Parathyroid adenoma (tissue), 2 donors: ENCODE data around the gene PPP2R5A.
A peak's percentile ranks its signal among the peaks of the same experiment; 100 is the strongest.
"Not testable (repeated sequence)": the region's sequence is repeated elsewhere in the genome, so short reads cannot be mapped to it uniquely, and the experiment has no call there.

Source experiments
- H2AFZ ChIP-seq: fragments of 300-600 bp; sonication (generic); one replicate; pipeline ENCODE4 v1.7.0; 2017; ENCODE audit warnings: antibody characterized with exemption, mild to moderate bottlenecking
- H3K27ac ChIP-seq: fragments of 300-600 bp; sonication (generic); one replicate; pipeline ENCODE4 v1.7.0; 2017
- H3K27me3 ChIP-seq: fragments of 300-600 bp; sonication (generic); one replicate; pipeline ENCODE4 v1.7.0; 2017; ENCODE audit warnings: low read length; ENCODE audit not compliant: control insufficient read depth, insufficient read depth
- H3K36me3 ChIP-seq: fragments of 300-600 bp; sonication (generic); one replicate; pipeline ENCODE4 v1.7.0; 2017; ENCODE audit warnings: low read length; ENCODE audit not compliant: control insufficient read depth, insufficient read depth
- H3K4me1 ChIP-seq: fragments of 300-600 bp; sonication (generic); one replicate; pipeline ENCODE4 v1.7.0; 2017; ENCODE audit warnings: control low read depth
- H3K4me2 ChIP-seq: fragments of 300-600 bp; sonication (generic); one replicate; pipeline ENCODE4 v1.7.0; 2017; ENCODE audit warnings: low read length
- H3K4me3 ChIP-seq: fragments of 300-600 bp; sonication (generic); one replicate; pipeline ENCODE4 v1.7.0; 2017; ENCODE audit warnings: low read depth, low read length
- H3K79me2 ChIP-seq: fragments of 300-600 bp; sonication (generic); one replicate; pipeline ENCODE4 v1.7.0; 2017; ENCODE audit warnings: control low read depth
- H3K9ac ChIP-seq: fragments of 300-600 bp; sonication (generic); one replicate; pipeline ENCODE4 v1.7.0; 2017; ENCODE audit warnings: mild to moderate bottlenecking
- H3K9me3 ChIP-seq: fragments of 300-600 bp; sonication (generic); one replicate; pipeline ENCODE4 v1.7.0; 2017; ENCODE audit warnings: low read length; ENCODE audit not compliant: control insufficient read depth
- TF ChIP-seq, protein P1 (sequence below): fragments of 300-600 bp; sonication (generic); IDR thresholded peaks from one replicate; pipeline ENCODE4 v1.7.0; 2017; ENCODE audit warnings: antibody characterized with exemption, mild to moderate bottlenecking
- donor health status: primary hyperparathyroidism.

The PPP2R5A gene

GRCh38 chr1:212311836-212312497 lies 26.8 kb downstream of the PPP2R5A start:
- Histone ChIP-seq H3K27ac (no peak overlapping the region), H3K4me1 (peaks cover 5% of the 10 kb centered on the region)
- TF ChIP-seq, protein P1, sequence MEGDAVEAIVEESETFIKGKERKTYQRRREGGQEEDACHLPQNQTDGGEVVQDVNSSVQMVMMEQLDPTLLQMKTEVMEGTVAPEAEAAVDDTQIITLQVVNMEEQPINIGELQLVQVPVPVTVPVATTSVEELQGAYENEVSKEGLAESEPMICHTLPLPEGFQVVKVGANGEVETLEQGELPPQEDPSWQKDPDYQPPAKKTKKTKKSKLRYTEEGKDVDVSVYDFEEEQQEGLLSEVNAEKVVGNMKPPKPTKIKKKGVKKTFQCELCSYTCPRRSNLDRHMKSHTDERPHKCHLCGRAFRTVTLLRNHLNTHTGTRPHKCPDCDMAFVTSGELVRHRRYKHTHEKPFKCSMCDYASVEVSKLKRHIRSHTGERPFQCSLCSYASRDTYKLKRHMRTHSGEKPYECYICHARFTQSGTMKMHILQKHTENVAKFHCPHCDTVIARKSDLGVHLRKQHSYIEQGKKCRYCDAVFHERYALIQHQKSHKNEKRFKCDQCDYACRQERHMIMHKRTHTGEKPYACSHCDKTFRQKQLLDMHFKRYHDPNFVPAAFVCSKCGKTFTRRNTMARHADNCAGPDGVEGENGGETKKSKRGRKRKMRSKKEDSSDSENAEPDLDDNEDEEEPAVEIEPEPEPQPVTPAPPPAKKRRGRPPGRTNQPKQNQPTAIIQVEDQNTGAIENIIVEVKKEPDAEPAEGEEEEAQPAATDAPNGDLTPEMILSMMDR = no peak

DNA sequence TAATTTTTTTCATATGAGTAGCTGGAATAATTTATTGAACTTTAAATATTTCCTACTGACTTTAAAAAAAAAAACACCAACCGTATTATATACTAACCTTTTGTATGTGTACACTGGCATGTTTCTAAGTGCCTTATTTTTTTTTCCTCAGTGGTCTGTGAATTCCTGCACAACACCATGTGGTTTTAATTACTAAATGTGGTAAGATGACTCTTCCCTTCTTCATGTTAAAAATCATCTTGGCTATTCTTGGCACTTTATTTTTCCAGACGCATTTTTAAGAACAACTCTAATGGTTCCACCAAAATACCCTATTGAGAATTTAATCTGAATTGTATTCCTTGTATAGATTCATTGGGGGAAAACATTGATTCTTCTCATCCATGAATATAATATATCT lies 28.4 kb downstream of the PPP2R5A start:
- peaks cover 4% of the 10 kb centered on the region for H3K9me3 ChIP-seq
- H3K27ac ChIP-seq = no peak overlapping the region
- H3K36me3 ChIP-seq = no peaks in the 10 kb centered on the region
- peaks cover 5% of the 10 kb centered on the region for H3K79me2 ChIP-seq
- H3K4me3 ChIP-seq = no peak overlapping the region
- no peak overlapping the region for H3K4me2 ChIP-seq
- peaks cover 5% of the 10 kb centered on the region for H3K4me1 ChIP-seq
- H2AFZ ChIP-seq = no peak overlapping the region
- H3K27me3 ChIP-seq = no peaks in the 10 kb centered on the region
- no peak overlapping the region for H3K9ac ChIP-seq
- TF ChIP-seq, protein P1 = no peak

More at GRCh38 chr1:212311836-212312497, 26.8 kb downstream of the PPP2R5A start:
- H3K4me3 ChIP-seq = no peak overlapping the region
- no peak overlapping the region for H3K9ac ChIP-seq
- H3K79me2 ChIP-seq = peaks cover 5% of the 10 kb centered on the region
- no peaks in the 10 kb centered on the region for H3K36me3 ChIP-seq
- H3K27me3 ChIP-seq = no peaks in the 10 kb centered on the region
- H2AFZ ChIP-seq = no peak overlapping the region
- no peak overlapping the region for H3K4me2 ChIP-seq
- peaks cover 4% of the 10 kb centered on the region for H3K9me3 ChIP-seq

GRCh38 chr1:212315184-212315583 lies 30.0 kb downstream of the PPP2R5A start:
- H3K36me3 ChIP-seq = no peaks in the 10 kb centered on the region
- H3K9me3 ChIP-seq = peaks cover 4% of the 10 kb centered on the region
- H3K4me2 ChIP-seq = no peak overlapping the region
- no peaks in the 10 kb centered on the region for H3K27me3 ChIP-seq
- H3K79me2 ChIP-seq = no peaks in the 10 kb centered on the region
- peaks cover 5% of the 10 kb centered on the region for H3K4me1 ChIP-seq
- no peak overlapping the region for H3K4me3 ChIP-seq
- H2AFZ ChIP-seq = no peak overlapping the region
- no peak overlapping the region for H3K27ac ChIP-seq
- TF ChIP-seq, protein P1 = no peak
- H3K9ac ChIP-seq = no peak overlapping the region

- Histone ChIP-seq H3K27me3 (no peaks in the 10 kb centered on the region), H3K79me2 (no peaks in the 10 kb centered on the region), H3K27ac (no peak overlapping the region), H3K4me1 (peaks cover 5% of the 10 kb centered on the region), H3K4me3 (no peak overlapping the region), H3K9ac (no peak overlapping the region), H3K36me3 (no peaks in the 10 kb centered on the region), H3K9me3 (peaks cover 4% of the 10 kb centered on the region), H3K4me2 (no peak overlapping the region), H2AFZ (no peak overlapping the region)
- TF ChIP-seq, protein P1 = peak; percentile 12
These were observed 30.7 kb downstream of the PPP2R5A start for GRCh38 chr1:212315907-212316306.

- H3K27me3 ChIP-seq = no peaks in the 10 kb centered on the region
These were observed 32.7 kb downstream of the PPP2R5A start for GRCh38 chr1:212317916-212318315.

DNA sequence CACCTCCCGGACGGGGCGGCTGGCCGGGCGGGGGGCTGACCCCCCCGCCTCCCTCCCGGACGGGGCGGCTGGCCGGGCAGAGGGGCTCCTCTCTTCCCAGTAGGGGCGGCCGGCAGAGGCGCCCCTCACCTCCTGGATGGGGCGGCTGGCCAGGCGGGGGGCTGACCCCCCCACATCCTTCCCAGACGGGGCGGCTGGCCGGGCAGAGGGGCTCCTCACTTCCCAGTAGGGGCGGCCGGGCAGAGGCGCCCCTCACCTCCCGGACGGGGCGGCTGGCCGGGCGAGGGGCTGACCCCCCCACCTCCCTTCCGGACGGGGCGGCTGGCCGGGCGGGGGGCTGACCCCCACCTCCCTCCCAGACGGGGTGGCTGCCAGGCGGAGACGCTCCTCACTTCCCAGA lies 35.8 kb downstream of the PPP2R5A start:
- H2AFZ ChIP-seq, H3K79me2 ChIP-seq, H3K9me3 ChIP-seq, H3K27ac ChIP-seq, H3K4me1 ChIP-seq, H3K4me3 ChIP-seq, H3K4me2 ChIP-seq, H3K27me3 ChIP-seq, H3K36me3 ChIP-seq, H3K9ac ChIP-seq: not testable (repeated sequence)

More at GRCh38 chr1:212317916-212318315, 32.7 kb downstream of the PPP2R5A start:
- Histone ChIP-seq H3K4me1 (peaks cover 5% of the 10 kb centered on the region), H3K79me2 (no peaks in the 10 kb centered on the region), H3K9ac (no peak overlapping the region), H3K36me3 (no peaks in the 10 kb centered on the region), H2AFZ (no peak overlapping the region), H3K27ac (no peak overlapping the region), H3K4me3 (no peak overlapping the region), H3K9me3 (no peaks in the 10 kb centered on the region), H3K4me2 (no peak overlapping the region)
- TF ChIP-seq, protein P1 = no peak
